ENCODE measurements around the gene EEF1AKMT2. TPM values are rescaled to one million over a fixed set of nuclear protein-coding genes. Genes with fewer than 3 reads are reported as not detected.

The EEF1AKMT2 gene
- total RNA-seq, 2 experiments from 2014 or later, result 24.2 to 25.7 TPM

GRCh38 chr10:124730790-124731189 is 60.9 kb downstream of the EEF1AKMT2 start:
- Mint-ChIP-seq H3K4me3 (no peak overlapping the region), H3K27me3 (no peaks in the 10 kb centered on the region), H3K4me1 (ENCODE audit: low read depth) (peaks cover 85% of the 10 kb centered on the region), H3K9me3 (no peaks in the 10 kb centered on the region), H3K36me3 (ENCODE audit: low read depth) (peaks cover 3% of the 10 kb centered on the region), H3K27ac (no peak overlapping the region)
- intact Hi-C loops (cut with micrococcal nuclease), result no loop called here
- ChIA-PET POLR2A (interaction anchor here (0.9 to 4.8 kb wide), 5 partner anchors 10 to 37 kb away, joined by 3 to 44 read pairs (median 9); no protein-coding TSS in a partner anchor), CTCF (interaction anchor here (1.4 to 4.5 kb wide), 4 partner anchors 10 to 18 kb away, joined by 3 to 31 read pairs (median 10); no protein-coding TSS in a partner anchor)
- no peak for ATAC-seq
- no peak for DNase-seq
- TF ChIP-seq, protein P1, sequence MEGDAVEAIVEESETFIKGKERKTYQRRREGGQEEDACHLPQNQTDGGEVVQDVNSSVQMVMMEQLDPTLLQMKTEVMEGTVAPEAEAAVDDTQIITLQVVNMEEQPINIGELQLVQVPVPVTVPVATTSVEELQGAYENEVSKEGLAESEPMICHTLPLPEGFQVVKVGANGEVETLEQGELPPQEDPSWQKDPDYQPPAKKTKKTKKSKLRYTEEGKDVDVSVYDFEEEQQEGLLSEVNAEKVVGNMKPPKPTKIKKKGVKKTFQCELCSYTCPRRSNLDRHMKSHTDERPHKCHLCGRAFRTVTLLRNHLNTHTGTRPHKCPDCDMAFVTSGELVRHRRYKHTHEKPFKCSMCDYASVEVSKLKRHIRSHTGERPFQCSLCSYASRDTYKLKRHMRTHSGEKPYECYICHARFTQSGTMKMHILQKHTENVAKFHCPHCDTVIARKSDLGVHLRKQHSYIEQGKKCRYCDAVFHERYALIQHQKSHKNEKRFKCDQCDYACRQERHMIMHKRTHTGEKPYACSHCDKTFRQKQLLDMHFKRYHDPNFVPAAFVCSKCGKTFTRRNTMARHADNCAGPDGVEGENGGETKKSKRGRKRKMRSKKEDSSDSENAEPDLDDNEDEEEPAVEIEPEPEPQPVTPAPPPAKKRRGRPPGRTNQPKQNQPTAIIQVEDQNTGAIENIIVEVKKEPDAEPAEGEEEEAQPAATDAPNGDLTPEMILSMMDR (IDR thresholded peaks at IDR 0.05), result no peak

GRCh38 chr10:124728830-124729661 is 62.6 kb downstream of the EEF1AKMT2 start:
- DNase-seq (no peak), ATAC-seq (no peak)
- H3K9me3 Mint-ChIP-seq, result no peaks in the 10 kb centered on the region
- ChIA-PET CTCF (interaction anchor here (0.9 to 4.5 kb wide), 5 partner anchors 8 to 81 kb away, joined by 3 to 39 read pairs (median 7); no protein-coding TSS in a partner anchor), POLR2A (interaction anchor here (1.2 to 4.4 kb wide), 11 partner anchors 8 to 110 kb away, joined by 3 to 33 read pairs (median 6); no protein-coding TSS in a partner anchor)
- peaks cover 85% of the 10 kb centered on the region for H3K4me1 Mint-ChIP-seq (ENCODE audit: low read depth)
- H3K4me3 Mint-ChIP-seq, result peak overlapping the region; percentile 44
- H3K36me3 Mint-ChIP-seq (ENCODE audit: low read depth), result peaks cover 3% of the 10 kb centered on the region
- no peaks in the 10 kb centered on the region for H3K27me3 Mint-ChIP-seq
- TF ChIP-seq, protein P1 (IDR thresholded peaks at IDR 0.05), result no peak
- peak overlapping the region; percentile 89 for H3K27ac Mint-ChIP-seq
- intact Hi-C loops (cut with micrococcal nuclease), result loop anchor here (10.0 kb wide), 1 partner anchor 84 kb away; no protein-coding TSS in a partner anchor

DNA sequence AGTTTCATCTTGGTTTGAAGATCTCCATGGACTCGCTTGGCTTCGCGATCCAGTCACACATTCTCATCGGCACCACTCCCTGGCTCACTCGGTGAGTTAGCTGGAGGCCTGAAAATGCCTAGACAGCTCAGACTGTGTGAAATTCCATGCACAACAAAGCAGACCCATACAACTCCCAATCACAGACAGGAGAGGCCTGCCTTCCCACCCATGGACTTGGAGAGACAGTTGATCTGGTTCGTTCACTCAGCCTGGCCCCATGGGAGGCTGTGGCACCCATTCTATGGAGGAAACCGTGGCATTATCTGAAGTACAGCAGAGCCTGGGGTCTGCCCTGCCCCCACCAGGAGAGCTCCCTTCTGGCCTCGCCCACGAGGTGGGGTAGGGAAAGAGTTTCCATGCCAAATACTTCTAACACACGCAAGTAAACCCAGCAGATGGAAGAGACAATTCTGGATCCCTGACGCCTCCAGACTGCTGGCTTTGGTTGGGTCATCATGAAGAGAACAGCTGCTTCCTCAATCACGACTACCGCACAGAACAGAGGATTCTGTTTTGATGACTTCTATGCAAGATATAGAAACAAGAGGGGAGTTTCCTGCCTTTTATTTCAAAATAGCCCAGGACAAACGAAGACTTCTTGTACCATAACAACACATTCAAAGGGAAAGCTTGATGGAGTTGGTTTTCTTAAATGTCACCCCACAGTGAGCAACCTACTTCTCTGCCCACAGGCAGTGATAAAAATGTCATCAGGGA is 63.4 kb downstream of the EEF1AKMT2 start:
- TF ChIP-seq, protein P1 (IDR thresholded peaks at IDR 0.05), result no peak
- ATAC-seq (peak; percentile 61), DNase-seq (peak; percentile 70)
- intact Hi-C loops (cut with micrococcal nuclease), result loop anchor here (10.0 kb wide), 1 partner anchor 83 kb away; no protein-coding TSS in a partner anchor
- Mint-ChIP-seq H3K27me3 (no peaks in the 10 kb centered on the region), H3K4me3 (peak overlapping the region; percentile 44), H3K27ac (peak overlapping the region; percentile 89), H3K36me3 (ENCODE audit: low read depth) (peaks cover 5% of the 10 kb centered on the region), H3K4me1 (ENCODE audit: low read depth) (peaks cover 85% of the 10 kb centered on the region), H3K9me3 (no peaks in the 10 kb centered on the region)
- POLR2A ChIA-PET, result interaction anchor here (0.7 to 4.4 kb wide), 10 partner anchors 10 to 110 kb away, joined by 3 to 33 read pairs (median 6); partner anchors contain the start of gene EEF1AKMT2
- CTCF ChIA-PET, result interaction anchor here (1.7 to 4.5 kb wide), 5 partner anchors 10 to 80 kb away, joined by 4 to 39 read pairs (median 7); no protein-coding TSS in a partner anchor

DNA sequence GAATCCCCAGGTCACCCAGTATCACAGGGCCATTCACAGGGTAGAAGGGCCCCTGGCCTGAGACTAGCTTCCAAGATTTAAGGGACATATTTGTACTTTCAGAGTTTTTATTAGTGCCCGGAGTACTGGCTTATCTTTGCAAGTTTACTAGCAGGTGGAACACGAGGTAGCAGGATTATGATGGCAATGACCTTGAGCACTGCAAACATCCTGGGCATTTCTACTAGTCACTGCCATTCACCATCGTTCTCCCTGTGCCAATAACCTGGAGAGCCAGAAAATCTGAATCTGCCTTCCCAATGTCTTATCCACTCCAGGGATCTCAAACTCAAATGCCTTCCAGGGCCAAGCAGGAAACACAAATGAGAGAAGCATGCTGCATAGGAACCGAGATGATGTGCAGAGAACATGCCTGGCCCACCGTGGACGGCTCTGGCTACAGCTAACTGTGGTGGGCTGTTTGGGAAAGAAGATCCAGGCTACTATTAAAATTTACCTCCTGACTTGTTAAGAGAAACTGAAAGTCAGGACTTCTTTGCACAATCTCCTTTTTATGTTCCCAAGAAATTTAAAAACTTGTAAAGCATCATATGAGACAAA is 64.2 kb downstream of the EEF1AKMT2 start:
- intact Hi-C loops (cut with micrococcal nuclease), result loop anchor here (10.0 kb wide), 1 partner anchor 83 kb away; no protein-coding TSS in a partner anchor

More for the DNA sequence above, 64.2 kb downstream of the EEF1AKMT2 start:
- H3K9me3 Mint-ChIP-seq, result no peaks in the 10 kb centered on the region
- no peaks in the 10 kb centered on the region for H3K27me3 Mint-ChIP-seq
- TF ChIP-seq, protein P1 (IDR thresholded peaks at IDR 0.05), result no peak
- no peak for ATAC-seq
- H3K4me1 Mint-ChIP-seq (ENCODE audit: low read depth), result peaks cover 85% of the 10 kb centered on the region
- peak overlapping the region; percentile 89 for H3K27ac Mint-ChIP-seq
- ChIA-PET CTCF (interaction anchor here (1.7 to 4.5 kb wide), 4 partner anchors 9 to 79 kb away, joined by 4 to 39 read pairs (median 19); no protein-coding TSS in a partner anchor), POLR2A (interaction anchor here (0.7 to 4.4 kb wide), 4 partner anchors 9 to 64 kb away, joined by 3 to 33 read pairs (median 4); partner anchors contain the start of gene EEF1AKMT2)
- peaks cover 2% of the 10 kb centered on the region for H3K36me3 Mint-ChIP-seq (ENCODE audit: low read depth)
- no peak for DNase-seq
- no peak overlapping the region for H3K4me3 Mint-ChIP-seq

Data from activated CD8-positive, alpha-beta T cell treated with anti-CD3 and anti-CD28 coated beads for 36 hours (primary cell).